ENCODE measurements around the gene NFATC4.
A peak's percentile ranks its signal among the peaks of the same experiment; 100 is the strongest.

NFATC4 gene

DNA sequence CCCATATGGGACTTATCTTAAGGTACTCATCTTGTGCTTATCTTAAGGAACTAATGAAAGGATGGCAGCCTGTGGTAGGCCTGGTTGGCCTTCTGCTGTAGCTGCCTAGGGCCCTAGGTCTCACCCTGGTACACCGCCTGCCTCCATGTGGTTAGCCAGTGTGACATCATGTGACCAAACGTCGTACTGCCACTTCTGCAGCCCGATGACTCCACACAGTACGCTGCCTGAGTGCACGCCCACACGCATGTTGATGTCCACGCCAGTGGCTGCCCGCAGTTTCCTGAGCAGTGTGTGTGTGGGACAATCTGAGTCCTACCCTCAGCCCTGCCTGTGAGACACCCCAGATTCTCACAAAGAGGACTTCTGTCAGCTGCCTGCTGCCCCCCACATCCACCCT is 38.2 kb upstream of the NFATC4 start:
- WGBS, 2 experiments (ENCODE audit: insufficient coverage in 2 of 2), result 87 to 91% methylated on average over 9 of the region's 9 CpGs
- no peaks in the 10 kb centered on the region for H3K36me3 ChIP-seq (ENCODE audit: control insufficient read depth, insufficient read depth, low read length)
- no peak overlapping the region for H3K4me3 ChIP-seq (ENCODE audit: extremely low read depth, insufficient read depth, low read length, poor library complexity, severe bottlenecking)
- H3K4me1 ChIP-seq (ENCODE audit: control insufficient read depth, insufficient read depth, low read length, poor library complexity, severe bottlenecking), result peaks cover 16% of the 10 kb centered on the region
- H3K27ac ChIP-seq (ENCODE audit: low read depth, low read length, severe bottlenecking), result no peak overlapping the region
- no peaks in the 10 kb centered on the region for H3K9me3 ChIP-seq (ENCODE audit: control insufficient read depth, low read length)

DNA sequence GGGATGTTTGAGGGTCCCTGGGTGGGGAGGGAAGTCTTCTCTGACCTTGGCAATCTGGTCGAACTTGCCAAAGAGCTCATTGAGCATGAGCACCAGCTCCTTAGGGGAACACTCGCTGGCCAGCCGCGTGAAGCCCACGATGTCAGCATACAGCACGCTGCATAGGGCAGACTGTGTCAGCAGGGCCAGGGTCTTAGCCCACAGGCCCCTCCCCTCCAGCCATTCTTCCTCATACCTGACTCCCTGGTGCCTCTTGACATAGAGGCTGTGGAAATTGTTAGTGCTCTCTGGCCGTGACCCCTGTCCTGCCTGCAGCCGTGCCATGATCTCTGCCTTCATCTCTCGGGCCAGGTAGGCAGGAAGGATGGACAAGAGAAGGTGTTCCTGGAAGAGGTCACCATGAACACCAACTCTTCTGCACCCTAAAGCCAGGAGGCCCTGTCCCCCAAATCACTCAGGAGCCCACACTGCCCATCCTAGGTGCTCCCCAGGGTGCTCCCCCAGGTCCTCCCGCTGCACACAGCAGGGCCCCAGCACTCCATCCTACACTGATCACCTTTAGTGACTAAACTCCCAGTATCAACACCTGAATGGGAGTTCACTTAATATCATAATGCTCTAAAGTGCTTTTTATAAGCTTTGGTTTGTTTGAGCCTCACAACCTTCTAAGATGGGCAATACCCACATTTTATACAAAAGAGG is 36.9 kb upstream of the NFATC4 start:
- Histone ChIP-seq H3K4me1 (ENCODE audit: control insufficient read depth, insufficient read depth, low read length, poor library complexity, severe bottlenecking) (peaks cover 21% of the 10 kb centered on the region), H3K27ac (ENCODE audit: low read depth, low read length, severe bottlenecking) (no peak overlapping the region), H3K4me3 (ENCODE audit: extremely low read depth, insufficient read depth, low read length, poor library complexity, severe bottlenecking) (no peak overlapping the region), H3K36me3 (ENCODE audit: control insufficient read depth, insufficient read depth, low read length) (no peaks in the 10 kb centered on the region), H3K9me3 (ENCODE audit: control insufficient read depth, low read length) (no peaks in the 10 kb centered on the region)
- 83 to 90% methylated on average over 7 to 9 of the region's 10 CpGs for WGBS, 2 experiments (ENCODE audit: insufficient coverage in 2 of 2)

- Histone ChIP-seq H3K4me1 (ENCODE audit: control insufficient read depth, insufficient read depth, low read length, poor library complexity, severe bottlenecking) (peaks cover 21% of the 10 kb centered on the region), H3K36me3 (ENCODE audit: control insufficient read depth, insufficient read depth, low read length) (no peaks in the 10 kb centered on the region), H3K27ac (ENCODE audit: low read depth, low read length, severe bottlenecking) (no peak overlapping the region), H3K4me3 (ENCODE audit: extremely low read depth, insufficient read depth, low read length, poor library complexity, severe bottlenecking) (no peak overlapping the region), H3K9me3 (ENCODE audit: control insufficient read depth, low read length) (no peaks in the 10 kb centered on the region)
- WGBS, 2 experiments (ENCODE audit: insufficient coverage in 2 of 2), result 76 to 82% methylated on average over 23 to 25 of the region's 26 CpGs
Measured at GRCh38 chr14:24331731-24332267, 36.2 kb upstream of the NFATC4 start.

DNA sequence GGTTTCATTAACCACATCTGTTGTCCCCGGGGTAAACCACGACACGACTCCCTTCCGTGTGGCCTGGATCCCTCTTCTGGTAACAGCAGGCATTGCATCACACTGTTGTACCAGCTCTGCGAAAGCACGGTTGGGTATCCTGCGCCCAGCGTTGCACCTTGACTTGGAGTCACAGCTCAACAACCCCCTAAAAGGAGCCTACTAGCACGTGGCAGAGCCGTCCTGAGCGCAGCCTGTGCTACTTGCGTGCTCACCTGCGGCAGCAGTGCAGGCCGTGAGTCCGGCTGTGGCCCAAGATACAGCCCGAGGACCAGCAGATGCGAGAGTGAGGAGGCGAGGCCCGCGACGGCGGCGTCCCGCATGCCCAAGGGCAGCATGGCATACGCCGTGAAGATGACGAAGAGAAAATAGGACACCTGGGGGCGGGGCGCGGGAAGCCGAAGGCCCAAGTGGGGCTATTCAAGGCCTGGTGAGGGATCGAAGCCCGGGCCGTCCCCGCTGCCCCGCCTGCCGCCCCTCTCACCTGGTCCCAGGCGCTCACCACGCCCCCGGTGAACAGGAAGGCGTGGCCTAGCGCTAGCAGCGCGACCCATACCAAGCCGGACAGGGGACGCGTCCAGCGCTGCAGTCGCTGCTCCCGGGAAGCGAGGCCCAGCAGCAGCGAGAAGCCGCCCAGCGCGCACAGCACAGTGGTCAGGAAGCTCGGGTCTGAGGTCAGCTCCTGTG is 35.6 kb upstream of the NFATC4 start:
- Histone ChIP-seq H3K4me3 (ENCODE audit: extremely low read depth, insufficient read depth, low read length, poor library complexity, severe bottlenecking) (peak overlapping the region; percentile 26), H3K27ac (ENCODE audit: low read depth, low read length, severe bottlenecking) (no peak overlapping the region), H3K36me3 (ENCODE audit: control insufficient read depth, insufficient read depth, low read length) (no peaks in the 10 kb centered on the region), H3K4me1 (ENCODE audit: control insufficient read depth, insufficient read depth, low read length, poor library complexity, severe bottlenecking) (peaks cover 17% of the 10 kb centered on the region), H3K9me3 (ENCODE audit: control insufficient read depth, low read length) (no peaks in the 10 kb centered on the region)
- 5 to 11% methylated on average over 35 to 56 of the region's 56 CpGs for WGBS, 2 experiments (ENCODE audit: insufficient coverage in 2 of 2)

GRCh38 chr14:24334431-24335291 is 33.3 kb upstream of the NFATC4 start, which contains the start of gene ADCY4:
Gene ADCY4, minus strand, starts transcription at chr14:24335071. Its CDS starts 419 bp downstream, at chr14:24334652.
- H3K4me3 ChIP-seq (ENCODE audit: extremely low read depth, insufficient read depth, low read length, poor library complexity, severe bottlenecking), result peak within 1 kb of the TSS; percentile 40
- no peak within 1 kb of the TSS for H3K27ac ChIP-seq (ENCODE audit: low read depth, low read length, severe bottlenecking)
- H3K36me3 ChIP-seq (ENCODE audit: control insufficient read depth, insufficient read depth, low read length), result no peaks in the 10 kb centered on the region
- peaks cover 16% of the 10 kb centered on the region for H3K4me1 ChIP-seq (ENCODE audit: control insufficient read depth, insufficient read depth, low read length, poor library complexity, severe bottlenecking)
- no peaks in the 10 kb centered on the region for H3K9me3 ChIP-seq (ENCODE audit: control insufficient read depth, low read length)
- WGBS, 2 experiments (ENCODE audit: insufficient coverage in 2 of 2), result 1 to 5% methylated on average over 32 to 52 of the region's 65 CpGs

GRCh38 chr14:24335461-24336171 is 32.4 kb upstream of the NFATC4 start:
- no peaks in the 10 kb centered on the region for H3K36me3 ChIP-seq (ENCODE audit: control insufficient read depth, insufficient read depth, low read length)
- no peaks in the 10 kb centered on the region for H3K9me3 ChIP-seq (ENCODE audit: control insufficient read depth, low read length)
- WGBS, 2 experiments (ENCODE audit: insufficient coverage in 2 of 2), result 63 to 79% methylated on average over 6 of the region's 12 CpGs

DNA sequence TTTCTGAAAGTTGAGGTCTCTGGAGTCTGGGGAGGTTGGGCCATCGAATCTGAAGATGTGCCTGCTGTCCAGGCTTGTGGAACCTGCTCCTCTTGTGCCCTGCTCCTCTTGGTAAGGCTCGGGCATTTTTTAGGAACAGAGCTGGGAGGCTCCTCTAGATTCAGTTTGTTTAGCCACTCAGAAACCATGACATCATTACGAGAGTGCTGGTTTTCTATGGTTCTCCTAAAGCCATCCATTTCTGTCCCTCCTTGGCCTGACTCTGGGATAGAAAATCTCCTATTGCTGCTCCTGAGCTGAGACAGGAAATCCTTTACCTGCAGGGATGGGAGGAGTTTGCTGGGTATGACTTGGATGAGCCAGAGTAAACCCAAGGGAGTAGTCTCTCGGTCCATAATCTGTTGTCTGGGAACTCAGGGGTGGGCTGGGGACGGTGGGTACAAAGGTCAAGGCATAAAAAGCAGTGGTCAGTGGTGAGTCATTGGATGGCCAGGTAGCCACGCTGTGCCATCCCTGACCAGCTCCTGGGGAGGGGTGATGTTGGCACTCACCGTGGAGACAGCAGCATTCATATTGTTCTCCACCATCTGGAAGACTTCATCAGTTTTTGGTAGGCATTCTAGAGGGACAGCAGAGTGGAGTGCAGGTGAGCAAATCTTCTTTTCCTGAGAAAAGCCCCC is 30.7 kb upstream of the NFATC4 start:
- Histone ChIP-seq H3K4me1 (ENCODE audit: control insufficient read depth, insufficient read depth, low read length, poor library complexity, severe bottlenecking) (peaks cover 13% of the 10 kb centered on the region), H3K9me3 (ENCODE audit: control insufficient read depth, low read length) (no peaks in the 10 kb centered on the region), H3K4me3 (ENCODE audit: extremely low read depth, insufficient read depth, low read length, poor library complexity, severe bottlenecking) (no peak overlapping the region), H3K36me3 (ENCODE audit: control insufficient read depth, insufficient read depth, low read length) (no peaks in the 10 kb centered on the region), H3K27ac (ENCODE audit: low read depth, low read length, severe bottlenecking) (no peak overlapping the region)
- WGBS, 2 experiments (ENCODE audit: insufficient coverage in 2 of 2), result 84 to 88% methylated on average over 5 of the region's 7 CpGs

More at GRCh38 chr14:24335461-24336171, 32.4 kb upstream of the NFATC4 start:
- peaks cover 16% of the 10 kb centered on the region for H3K4me1 ChIP-seq (ENCODE audit: control insufficient read depth, insufficient read depth, low read length, poor library complexity, severe bottlenecking)
- no peak overlapping the region for H3K27ac ChIP-seq (ENCODE audit: low read depth, low read length, severe bottlenecking)
- no peak overlapping the region for H3K4me3 ChIP-seq (ENCODE audit: extremely low read depth, insufficient read depth, low read length, poor library complexity, severe bottlenecking)

DNA sequence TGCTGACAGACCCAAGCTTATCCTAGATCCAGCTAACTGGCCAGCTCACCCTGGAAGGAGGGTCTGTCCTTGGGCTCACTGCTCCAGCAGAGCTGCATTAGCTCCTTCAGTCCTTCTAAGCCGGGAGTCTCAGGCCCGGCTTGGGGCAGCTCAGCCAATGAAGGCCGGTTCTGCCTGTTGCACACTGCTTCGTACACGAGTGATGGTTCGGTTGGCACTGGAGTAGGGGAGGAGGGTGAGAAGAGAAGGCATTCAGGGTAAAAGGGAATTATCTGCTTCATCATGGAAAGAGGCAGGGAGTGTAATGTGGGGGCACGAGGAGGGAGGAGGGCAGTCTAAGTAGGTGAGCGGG is 30.2 kb upstream of the NFATC4 start:
- Histone ChIP-seq H3K9me3 (ENCODE audit: control insufficient read depth, low read length) (no peaks in the 10 kb centered on the region), H3K36me3 (ENCODE audit: control insufficient read depth, insufficient read depth, low read length) (no peaks in the 10 kb centered on the region), H3K4me3 (ENCODE audit: extremely low read depth, insufficient read depth, low read length, poor library complexity, severe bottlenecking) (no peak overlapping the region), H3K27ac (ENCODE audit: low read depth, low read length, severe bottlenecking) (no peak overlapping the region), H3K4me1 (ENCODE audit: control insufficient read depth, insufficient read depth, low read length, poor library complexity, severe bottlenecking) (peaks cover 8% of the 10 kb centered on the region)
- WGBS, 2 experiments (ENCODE audit: insufficient coverage in 2 of 2), result 69 to 81% methylated on average over 6 to 8 of the region's 8 CpGs

DNA sequence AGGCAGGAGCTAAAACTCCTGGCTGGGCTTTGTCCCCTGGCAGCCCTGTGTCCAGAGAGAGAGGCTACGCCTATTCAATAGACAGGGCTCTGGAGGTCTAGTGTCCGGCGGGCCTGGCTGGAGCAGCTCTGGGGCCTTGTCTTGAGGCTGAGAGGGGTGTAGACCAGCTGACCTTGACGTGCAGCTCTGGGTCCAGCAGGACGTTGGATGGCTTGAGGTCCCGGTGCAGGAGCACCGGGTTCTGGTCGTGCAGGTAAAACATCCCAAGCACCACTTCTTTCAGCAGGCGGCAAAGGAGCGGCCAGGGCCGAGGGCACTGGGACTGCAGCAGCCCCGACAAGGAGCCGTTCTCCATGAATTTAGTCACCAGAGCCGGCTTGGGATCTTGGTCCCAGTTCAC is 29.1 kb upstream of the NFATC4 start:
- Histone ChIP-seq H3K4me1 (ENCODE audit: control insufficient read depth, insufficient read depth, low read length, poor library complexity, severe bottlenecking) (peaks cover 5% of the 10 kb centered on the region), H3K36me3 (ENCODE audit: control insufficient read depth, insufficient read depth, low read length) (no peaks in the 10 kb centered on the region), H3K9me3 (ENCODE audit: control insufficient read depth, low read length) (no peaks in the 10 kb centered on the region), H3K27ac (ENCODE audit: low read depth, low read length, severe bottlenecking) (no peak overlapping the region), H3K4me3 (ENCODE audit: extremely low read depth, insufficient read depth, low read length, poor library complexity, severe bottlenecking) (no peak overlapping the region)
- WGBS, 2 experiments (ENCODE audit: insufficient coverage in 2 of 2), result 77% methylated on average over 14 of the region's 14 CpGs

Measured in mesodermal cell (in vitro differentiated cells).